ENCODE data around the gene PTH1R. TPM values are rescaled to one million over a fixed set of nuclear protein-coding genes. Genes with fewer than 3 reads are reported as not detected.

PTH1R gene
- total and polyA plus RNA-seq, 2 donors (not counting 1 experiment from before 2014, with no cell fraction given) = 0.67 to 4.3 TPM

DNA sequence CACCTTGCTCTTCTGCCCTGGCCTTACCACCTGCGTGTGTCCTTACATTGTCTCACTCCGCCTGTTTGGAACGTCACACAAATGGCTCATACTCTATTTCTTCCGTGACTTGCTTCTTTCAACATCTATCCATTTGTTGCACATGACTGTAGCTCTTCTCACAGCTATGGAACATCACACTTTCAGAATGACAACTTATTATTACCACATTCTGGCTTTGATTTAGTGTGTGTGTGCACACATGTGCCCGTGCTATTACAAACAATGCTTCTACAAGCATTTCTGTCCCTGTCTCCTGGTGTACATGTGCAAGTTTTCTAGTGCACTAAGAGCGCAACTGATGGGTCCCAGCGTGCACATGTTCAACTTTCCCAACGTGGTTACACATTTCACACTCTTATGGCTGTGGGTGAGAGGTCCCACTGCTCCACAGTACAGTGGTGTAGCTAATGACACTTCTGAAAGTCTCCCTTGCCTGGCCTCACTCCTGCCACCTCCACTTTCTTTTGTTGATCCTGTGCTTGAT is 37.8 kb downstream of the PTH1R start:
- DNase-seq (ENCODE audit: low read depth in 2 of 2) = peak in 1 of 2 donors; percentile 26
- Histone ChIP-seq H3K4me2 (ENCODE audit: extremely low read depth, insufficient read depth, low read length) (no peak overlapping the region), H3K36me3 (ENCODE audit: control insufficient read depth, insufficient read depth, low read length) (peaks cover 3% of the 10 kb centered on the region), H3K9ac (ENCODE audit: insufficient read depth, low read length) (no peak overlapping the region), H3K4me1 (ENCODE audit: control insufficient read depth, extremely low read depth, insufficient read depth, low read length) (peaks cover 7% of the 10 kb centered on the region), H3K9me3 (ENCODE audit: control insufficient read depth, insufficient read depth, low read depth, low read length) (peaks cover 1% of the 10 kb centered on the region), H3K27me3 (ENCODE audit: control insufficient read depth, insufficient read depth, low read length) (no peaks in the 10 kb centered on the region), H4K20me1 (ENCODE audit: control insufficient read depth, extremely low read depth, insufficient read depth, low read length) (no peaks in the 10 kb centered on the region), H2AFZ (ENCODE audit: low read length) (no peak overlapping the region), H3K27ac (ENCODE audit: insufficient read depth, low read length) (no peak overlapping the region), H3K79me2 (ENCODE audit: control insufficient read depth, insufficient read depth, low read length) (no peaks in the 10 kb centered on the region), H3K4me3 (replicated peaks in 1 of 4; ENCODE audit: control extremely low read depth in 1 of 4, insufficient read depth in 1 of 4, low read depth in 3 of 4, low read length in 4 of 4) (no peak overlapping the region)
- TF ChIP-seq CTCF (conservative IDR thresholded peaks at IDR 0.05 in 1 of 2, IDR thresholded peaks at IDR 0.05 in 1 of 2; ENCODE audit: low read depth in 1 of 2, low read length in 2 of 2) (no peak), EZH2 (IDR thresholded peaks at IDR 0.05; ENCODE audit: low read length, missing control alignments) (no peak)

DNA sequence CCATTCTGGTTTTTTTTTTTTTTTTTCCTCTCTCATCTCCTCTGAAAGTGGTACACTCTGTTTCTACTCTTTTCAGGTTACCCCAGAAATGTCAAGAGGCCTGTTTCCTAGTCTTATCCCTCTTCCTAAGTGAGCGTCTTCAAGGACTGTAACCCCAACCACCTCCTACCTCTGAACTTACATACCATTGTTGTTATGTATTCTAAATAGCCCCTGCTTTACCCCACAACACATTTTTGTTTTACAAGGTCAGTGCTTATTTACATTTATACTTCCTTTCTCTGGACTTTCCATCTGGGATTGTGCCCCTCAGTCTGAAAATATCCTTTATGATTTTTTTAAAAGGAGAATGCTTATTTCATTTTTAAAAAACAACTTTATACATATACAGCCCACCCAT is 38.8 kb downstream of the PTH1R start:
- no peak overlapping the region for H2AFZ ChIP-seq (ENCODE audit: low read length)
- no peaks in the 10 kb centered on the region for H3K79me2 ChIP-seq (ENCODE audit: control insufficient read depth, insufficient read depth, low read length)
- H3K9me3 ChIP-seq (ENCODE audit: control insufficient read depth, insufficient read depth, low read depth, low read length) = peaks cover 1% of the 10 kb centered on the region
- no peaks in the 10 kb centered on the region for H3K27me3 ChIP-seq (ENCODE audit: control insufficient read depth, insufficient read depth, low read length)
- H3K36me3 ChIP-seq (ENCODE audit: control insufficient read depth, insufficient read depth, low read length) = peaks cover 12% of the 10 kb centered on the region
- TF ChIP-seq CTCF (conservative IDR thresholded peaks at IDR 0.05 in 1 of 2, IDR thresholded peaks at IDR 0.05 in 1 of 2; ENCODE audit: low read depth in 1 of 2, low read length in 2 of 2) = no peak
- no peak for TF ChIP-seq EZH2 (IDR thresholded peaks at IDR 0.05; ENCODE audit: low read length, missing control alignments)
- H3K27ac ChIP-seq (ENCODE audit: insufficient read depth, low read length) = no peak overlapping the region
- no peaks in the 10 kb centered on the region for H4K20me1 ChIP-seq (ENCODE audit: control insufficient read depth, extremely low read depth, insufficient read depth, low read length)
- no peak overlapping the region for H3K4me3 ChIP-seq (replicated peaks in 1 of 4; ENCODE audit: control extremely low read depth in 1 of 4, insufficient read depth in 1 of 4, low read depth in 3 of 4, low read length in 4 of 4)
- no peak overlapping the region for H3K4me2 ChIP-seq (ENCODE audit: extremely low read depth, insufficient read depth, low read length)
- H3K9ac ChIP-seq (ENCODE audit: insufficient read depth, low read length) = no peak overlapping the region
- H3K4me1 ChIP-seq (ENCODE audit: control insufficient read depth, extremely low read depth, insufficient read depth, low read length) = peaks cover 7% of the 10 kb centered on the region
- DNase-seq (ENCODE audit: low read depth in 2 of 2) = no peak

GRCh38 chr3:46916799-46917198 is 39.3 kb downstream of the PTH1R start:
- Histone ChIP-seq H3K9ac (ENCODE audit: insufficient read depth, low read length) (no peak overlapping the region), H3K4me2 (ENCODE audit: extremely low read depth, insufficient read depth, low read length) (no peak overlapping the region), H4K20me1 (ENCODE audit: control insufficient read depth, extremely low read depth, insufficient read depth, low read length) (no peaks in the 10 kb centered on the region), H3K4me3 (replicated peaks in 1 of 4; ENCODE audit: control extremely low read depth in 1 of 4, insufficient read depth in 1 of 4, low read depth in 3 of 4, low read length in 4 of 4) (no peak overlapping the region), H2AFZ (ENCODE audit: low read length) (no peak overlapping the region), H3K27me3 (ENCODE audit: control insufficient read depth, insufficient read depth, low read length) (no peaks in the 10 kb centered on the region), H3K79me2 (ENCODE audit: control insufficient read depth, insufficient read depth, low read length) (no peaks in the 10 kb centered on the region), H3K9me3 (ENCODE audit: control insufficient read depth, insufficient read depth, low read depth, low read length) (peaks cover 1% of the 10 kb centered on the region), H3K36me3 (ENCODE audit: control insufficient read depth, insufficient read depth, low read length) (peaks cover 15% of the 10 kb centered on the region), H3K27ac (ENCODE audit: insufficient read depth, low read length) (no peak overlapping the region), H3K4me1 (ENCODE audit: control insufficient read depth, extremely low read depth, insufficient read depth, low read length) (peaks cover 7% of the 10 kb centered on the region)
- DNase-seq (ENCODE audit: low read depth in 2 of 2) = no peak
- TF ChIP-seq CTCF (conservative IDR thresholded peaks at IDR 0.05 in 1 of 2, IDR thresholded peaks at IDR 0.05 in 1 of 2; ENCODE audit: low read depth in 1 of 2, low read length in 2 of 2) (no peak), EZH2 (IDR thresholded peaks at IDR 0.05; ENCODE audit: low read length, missing control alignments) (no peak)
